CD8-positive, alpha-beta memory T cell (primary cell): ENCODE measurements around the gene RFC5. TPM values are rescaled to one million over a fixed set of nuclear protein-coding genes. Genes with fewer than 3 reads are reported as not detected.

Experiments used
- CTCF ChIA-PET: fragments of 350-600 bp; sonication (Branson Sonifier 250); formaldehyde crosslinking; loops from one replicate; lab custom pipeline; 2021; ENCODE audit warnings: antibody characterized with exemption; lab: Charles Lee
- POLR2A ChIA-PET: fragments of 350-600 bp; sonication (Branson Sonifier 250); formaldehyde crosslinking; loops from one replicate; lab custom pipeline; 2021; ENCODE audit warnings: antibody characterized with exemption; lab: Charles Lee
- DNase-seq, 5 donors: peaks; one replicate each; pipeline versions ENCODE4 v3.0.0 to v3.0.0-alpha.2; 2020 to 2022; ENCODE audit warnings: mixed read lengths in 1 of 5
- H3K27ac ChIP-seq: one replicate; pipeline ENCODE4 v1.7.0; 2013; ENCODE audit warnings: low read depth, mild to moderate bottlenecking, low read length, moderate library complexity
- H3K27me3 ChIP-seq: 2 replicates; pipeline ENCODE4 v1.7.0; 2013; ENCODE audit warnings: low read length, mild to moderate bottlenecking; ENCODE audit not compliant: insufficient read depth, poor library complexity, severe bottlenecking
- H3K36me3 ChIP-seq: 2 replicates; pipeline ENCODE4 v1.7.0; 2013; ENCODE audit warnings: mild to moderate bottlenecking, low read length, moderate library complexity; ENCODE audit not compliant: insufficient read depth
- H3K4me1 ChIP-seq: 2 replicates; pipeline ENCODE4 v1.7.0; 2013; ENCODE audit warnings: mild to moderate bottlenecking, low read length, moderate library complexity; ENCODE audit not compliant: insufficient read depth
- H3K4me3 ChIP-seq: 2 replicates; pipeline ENCODE4 v1.7.0; 2013; ENCODE audit warnings: mild to moderate bottlenecking, low read length
- H3K9me3 ChIP-seq: 2 replicates; pipeline ENCODE4 v1.7.0; 2013; ENCODE audit warnings: mild to moderate bottlenecking, low read length
- H3K27ac Mint-ChIP-seq, 8 donors: one replicate each; pipeline ENCODE4 v1.8.0; 2020 to 2021; ENCODE audit warnings: mixed read lengths in 8 of 8, mild to moderate bottlenecking in 6 of 8, inconsistent platforms in 3 of 8, moderate library complexity in 3 of 8
- H3K27me3 Mint-ChIP-seq, 2 donors: one replicate each; pipeline ENCODE4 v1.8.0; 2020 to 2021; ENCODE audit warnings: mixed read lengths in 2 of 2, mild to moderate bottlenecking in 1 of 2, moderate library complexity in 1 of 2
- H3K36me3 Mint-ChIP-seq, 3 donors: one replicate each; pipeline ENCODE4 v1.8.0; 2020 to 2021; ENCODE audit warnings: mixed read lengths in 3 of 3, inconsistent platforms in 1 of 3, mild to moderate bottlenecking in 1 of 3
- H3K4me1 Mint-ChIP-seq, 3 donors: one replicate each; pipeline ENCODE4 v1.8.0; 2020 to 2021; ENCODE audit warnings: mixed read lengths in 3 of 3, inconsistent platforms in 1 of 3, mild to moderate bottlenecking in 1 of 3
- H3K4me3 Mint-ChIP-seq, 7 donors: one replicate each; pipeline ENCODE4 v1.8.0; 2020 to 2021; ENCODE audit warnings: mixed read lengths in 7 of 7, mild to moderate bottlenecking in 6 of 7, moderate library complexity in 4 of 7, inconsistent platforms in 2 of 7
- H3K9me3 Mint-ChIP-seq, 5 donors: one replicate each; pipeline ENCODE4 v1.8.0; 2020 to 2022; ENCODE audit warnings: mixed read lengths in 5 of 5, mild to moderate bottlenecking in 3 of 5, moderate library complexity in 2 of 5, inconsistent platforms in 1 of 5
- polyA plus RNA-seq: library from polyadenylated mRNA; unstranded; fragments of 300-500 nt; fragmentation: Illumina TruSeq; gene quantifications from one replicate; pipeline ENCODE4 v1.2.3, GENCODE V29; 2021
- total RNA-seq, 2 experiments: library from RNA; stranded (reverse); gene quantifications; one replicate each; pipeline ENCODE4 v1.2.3, GENCODE V29; 2021

RFC5 gene
- 10 to 100 TPM; 66.1 to 67.4 TPM for total RNA-seq
- 14.0 TPM for polyA plus RNA-seq

GRCh38 chr12:118016424-118017264 is at the start of gene RFC5:
RFC5 (plus strand) TSS chr12:118016703; CDS start chr12:118016828, 125 bp downstream.
- H3K4me1 Mint-ChIP-seq, result peaks cover 16 to 22% (median 17%) of the 10 kb centered on the region in 3 donors
- peak within 1 kb of the TSS; percentile 60 to 98 (median 83) for H3K27ac Mint-ChIP-seq
- peak; percentile 95 to 98 (median 98) for DNase-seq
- H3K9me3 ChIP-seq, result no peaks in the 10 kb centered on the region
- no peaks in the 10 kb centered on the region for H3K27me3 ChIP-seq
- no peaks in the 10 kb centered on the region for H3K9me3 Mint-ChIP-seq
- CTCF ChIA-PET, result interaction anchor here (0.7 to 1.7 kb wide), 3 partner anchors 38 to 359 kb away, joined by 3 to 5 read pairs (median 3); partner anchors contain the start of gene SUDS3
- POLR2A ChIA-PET, result interaction anchor here (0.9 to 1.3 kb wide), 2 partner anchors 38 to 44 kb away, joined by 4 to 12 read pairs; partner anchors contain the start of gene WSB2
- H3K4me3 ChIP-seq, result peak within 1 kb of the TSS; percentile 92
- H3K4me3 Mint-ChIP-seq, result peak within 1 kb of the TSS; percentile 85 to 97 (median 91)
- peaks cover 10% of the 10 kb centered on the region for H3K36me3 ChIP-seq
- H3K27me3 Mint-ChIP-seq, result peaks cover 0 to 3% of the 10 kb centered on the region in 2 donors
- peaks cover 10% of the 10 kb centered on the region for H3K4me1 ChIP-seq
- H3K36me3 Mint-ChIP-seq, result peaks cover 0 to 38% (median 8%) of the 10 kb centered on the region in 3 donors
- H3K27ac ChIP-seq, result peak within 1 kb of the TSS; percentile 66

GRCh38 chr12:117967043-117967442 is 49.5 kb upstream of the RFC5 start:
- no peak for DNase-seq
- Histone ChIP-seq H3K36me3 (no peaks in the 10 kb centered on the region), H3K4me3 (no peak overlapping the region), H3K4me1 (no peaks in the 10 kb centered on the region), H3K27me3 (peaks cover 11% of the 10 kb centered on the region), H3K9me3 (no peaks in the 10 kb centered on the region), H3K27ac (no peak overlapping the region)
- peaks cover 8 to 10% (median 8%) of the 10 kb centered on the region in 3 donors for H3K4me1 Mint-ChIP-seq
- peaks cover 39 to 53% of the 10 kb centered on the region in 2 donors for H3K27me3 Mint-ChIP-seq
- ChIA-PET CTCF (no interaction called here), POLR2A (no interaction called here)
- H3K36me3 Mint-ChIP-seq, result peaks cover 0 to 2% (median 0%) of the 10 kb centered on the region in 3 donors
- H3K27ac Mint-ChIP-seq, result no peak overlapping the region
- peak overlapping the region in 1 of 7 donors; percentile 16 for H3K4me3 Mint-ChIP-seq
- peaks cover 4 to 12% (median 12%) of the 10 kb centered on the region in 5 donors for H3K9me3 Mint-ChIP-seq

GRCh38 chr12:117967512-117967911 is 49.0 kb upstream of the RFC5 start:
- Histone ChIP-seq H3K9me3 (no peaks in the 10 kb centered on the region), H3K4me3 (no peak overlapping the region), H3K36me3 (no peaks in the 10 kb centered on the region), H3K4me1 (no peaks in the 10 kb centered on the region), H3K27me3 (peaks cover 11% of the 10 kb centered on the region), H3K27ac (no peak overlapping the region)
- Mint-ChIP-seq H3K27me3 (peaks cover 39 to 53% of the 10 kb centered on the region in 2 donors), H3K4me3 (peak overlapping the region in 4 of 7 donors; percentile 16 to 38 (median 28)), H3K36me3 (peaks cover 0 to 2% (median 0%) of the 10 kb centered on the region in 3 donors), H3K27ac (no peak overlapping the region), H3K9me3 (peaks cover 4 to 13% (median 13%) of the 10 kb centered on the region in 5 donors), H3K4me1 (peaks cover 8 to 10% (median 8%) of the 10 kb centered on the region in 3 donors)
- DNase-seq, result no peak
- ChIA-PET CTCF (no interaction called here), POLR2A (no interaction called here)

- H3K27ac Mint-ChIP-seq, result no peak overlapping the region
- H3K4me3 Mint-ChIP-seq, result peak overlapping the region in 6 of 7 donors; percentile 48 to 78 (median 54)
- H3K27ac ChIP-seq, result no peak overlapping the region
- no peak for DNase-seq
- H3K36me3 ChIP-seq, result no peaks in the 10 kb centered on the region
- H3K9me3 ChIP-seq, result no peaks in the 10 kb centered on the region
- H3K36me3 Mint-ChIP-seq, result peaks cover 0 to 2% (median 0%) of the 10 kb centered on the region in 3 donors
- ChIA-PET CTCF (no interaction called here), POLR2A (no interaction called here)
- peaks cover 4 to 17% (median 15%) of the 10 kb centered on the region in 5 donors for H3K9me3 Mint-ChIP-seq
- no peaks in the 10 kb centered on the region for H3K4me1 ChIP-seq
- peaks cover 11% of the 10 kb centered on the region for H3K27me3 ChIP-seq
- no peak overlapping the region for H3K4me3 ChIP-seq
- peaks cover 8 to 10% (median 8%) of the 10 kb centered on the region in 3 donors for H3K4me1 Mint-ChIP-seq
- H3K27me3 Mint-ChIP-seq, result peaks cover 42 to 57% of the 10 kb centered on the region in 2 donors
Observed at GRCh38 chr12:117968151-117968789, 48.2 kb upstream of the RFC5 start.

GRCh38 chr12:117968826-117969659 is 47.5 kb upstream of the RFC5 start, which contains the start of gene KSR2:
KSR2 (minus strand) TSS chr12:117968990; CDS start chr12:117968255, 735 bp downstream.
- DNase-seq, result peak in 2 of 5 donors; percentile 3 to 21
- H3K9me3 Mint-ChIP-seq, result peaks cover 4 to 17% (median 15%) of the 10 kb centered on the region in 5 donors
- no peaks in the 10 kb centered on the region for H3K4me1 ChIP-seq
- H3K36me3 Mint-ChIP-seq, result peaks cover 0 to 2% (median 0%) of the 10 kb centered on the region in 3 donors
- H3K27ac ChIP-seq, result no peak within 1 kb of the TSS
- H3K4me3 ChIP-seq, result no peak within 1 kb of the TSS
- ChIA-PET POLR2A (no interaction called here), CTCF (no interaction called here)
- peaks cover 42 to 62% of the 10 kb centered on the region in 2 donors for H3K27me3 Mint-ChIP-seq
- peak within 1 kb of the TSS in 6 of 7 donors; percentile 53 to 84 (median 76) for H3K4me3 Mint-ChIP-seq
- no peaks in the 10 kb centered on the region for H3K36me3 ChIP-seq
- H3K27ac Mint-ChIP-seq, result no peak within 1 kb of the TSS
- H3K9me3 ChIP-seq, result no peaks in the 10 kb centered on the region
- H3K27me3 ChIP-seq, result peaks cover 11% of the 10 kb centered on the region
- peaks cover 8 to 10% (median 8%) of the 10 kb centered on the region in 3 donors for H3K4me1 Mint-ChIP-seq

GRCh38 chr12:117970334-117970733 is 46.2 kb upstream of the RFC5 start:
- Histone ChIP-seq H3K27ac (no peak overlapping the region), H3K4me1 (no peaks in the 10 kb centered on the region), H3K4me3 (no peak overlapping the region), H3K9me3 (no peaks in the 10 kb centered on the region), H3K36me3 (no peaks in the 10 kb centered on the region), H3K27me3 (peaks cover 11% of the 10 kb centered on the region)
- Mint-ChIP-seq H3K4me1 (peaks cover 8 to 10% (median 8%) of the 10 kb centered on the region in 3 donors), H3K4me3 (peak overlapping the region in 3 of 7 donors; percentile 39 to 87 (median 44)), H3K27me3 (peaks cover 33 to 56% of the 10 kb centered on the region in 2 donors), H3K27ac (no peak overlapping the region), H3K36me3 (peaks cover 0 to 2% (median 0%) of the 10 kb centered on the region in 3 donors), H3K9me3 (peaks cover 4 to 17% (median 15%) of the 10 kb centered on the region in 5 donors)
- DNase-seq, result no peak
- ChIA-PET POLR2A (no interaction called here), CTCF (no interaction called here)

- H3K36me3 ChIP-seq, result no peaks in the 10 kb centered on the region
- Mint-ChIP-seq H3K4me1 (peaks cover 7 to 10% (median 8%) of the 10 kb centered on the region in 3 donors), H3K4me3 (no peak overlapping the region), H3K27me3 (peaks cover 17 to 47% of the 10 kb centered on the region in 2 donors), H3K36me3 (peaks cover 0 to 2% (median 1%) of the 10 kb centered on the region in 3 donors), H3K9me3 (peaks cover 4 to 17% (median 12%) of the 10 kb centered on the region in 5 donors), H3K27ac (peak overlapping the region in 1 of 8 donors; percentile 14)
- peaks cover 4% of the 10 kb centered on the region for H3K27me3 ChIP-seq
- H3K4me3 ChIP-seq, result no peak overlapping the region
- no peak for DNase-seq
- H3K27ac ChIP-seq, result no peak overlapping the region
- ChIA-PET CTCF (no interaction called here), POLR2A (no interaction called here)
- H3K4me1 ChIP-seq, result no peaks in the 10 kb centered on the region
- H3K9me3 ChIP-seq, result no peaks in the 10 kb centered on the region
Observed at GRCh38 chr12:117972301-117972700, 44.2 kb upstream of the RFC5 start.
